ENCODE results near the gene ZCCHC2. TPM values are rescaled to one million over a fixed set of nuclear protein-coding genes. Genes with fewer than 3 reads are reported as not detected.
A peak's percentile ranks its signal among the peaks of the same experiment; 100 is the strongest.

ZCCHC2 gene
- total and polyA plus RNA-seq, 2 of the 13 experiments (the other 11 are each of a cell fraction or from before 2014, with no cell fraction given): 62.5 to 76.1 TPM

DNA sequence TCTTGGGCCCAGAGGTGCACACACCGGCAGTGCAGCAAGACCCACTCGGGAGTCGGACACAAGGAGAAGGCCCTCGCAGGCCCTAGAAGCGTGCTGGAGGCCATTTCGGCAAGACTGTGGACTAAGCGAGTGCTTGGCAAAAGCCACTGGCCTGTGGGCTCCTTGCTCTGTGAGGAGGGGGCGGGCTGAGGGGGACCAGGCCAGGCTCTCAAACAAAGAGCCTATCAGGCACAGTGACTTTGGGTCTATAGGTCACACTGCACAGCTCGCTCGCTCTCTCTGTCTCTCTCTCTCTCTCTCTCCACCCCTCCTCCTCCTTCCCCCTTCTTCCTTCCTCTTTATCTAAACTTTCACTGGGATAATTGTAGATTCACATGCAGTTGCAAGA is 23.6 kb upstream of the ZCCHC2 start (continued):
- no peak for TF ChIP-seq ZNF235 (CRISPR knock-in tag; IDR thresholded peaks at IDR 0.05; ENCODE audit: borderline replicate concordance)
- 0 out of 2 replicates have a peak, but pooled peaks have one; percentile 20 for TF ChIP-seq ZMYM2 (CRISPR knock-in tag; IDR thresholded peaks at IDR 0.05)
- TF ChIP-seq ZFYVE20 (CRISPR knock-in tag; IDR thresholded peaks at IDR 0.05; ENCODE audit: borderline replicate concordance, low read depth): no peak
- peak; percentile 34; the same call in 1 of the 2 replicates for TF ChIP-seq HDAC2 (CRISPR knock-in tag; IDR thresholded peaks at IDR 0.05)
- TF ChIP-seq, protein P1, sequence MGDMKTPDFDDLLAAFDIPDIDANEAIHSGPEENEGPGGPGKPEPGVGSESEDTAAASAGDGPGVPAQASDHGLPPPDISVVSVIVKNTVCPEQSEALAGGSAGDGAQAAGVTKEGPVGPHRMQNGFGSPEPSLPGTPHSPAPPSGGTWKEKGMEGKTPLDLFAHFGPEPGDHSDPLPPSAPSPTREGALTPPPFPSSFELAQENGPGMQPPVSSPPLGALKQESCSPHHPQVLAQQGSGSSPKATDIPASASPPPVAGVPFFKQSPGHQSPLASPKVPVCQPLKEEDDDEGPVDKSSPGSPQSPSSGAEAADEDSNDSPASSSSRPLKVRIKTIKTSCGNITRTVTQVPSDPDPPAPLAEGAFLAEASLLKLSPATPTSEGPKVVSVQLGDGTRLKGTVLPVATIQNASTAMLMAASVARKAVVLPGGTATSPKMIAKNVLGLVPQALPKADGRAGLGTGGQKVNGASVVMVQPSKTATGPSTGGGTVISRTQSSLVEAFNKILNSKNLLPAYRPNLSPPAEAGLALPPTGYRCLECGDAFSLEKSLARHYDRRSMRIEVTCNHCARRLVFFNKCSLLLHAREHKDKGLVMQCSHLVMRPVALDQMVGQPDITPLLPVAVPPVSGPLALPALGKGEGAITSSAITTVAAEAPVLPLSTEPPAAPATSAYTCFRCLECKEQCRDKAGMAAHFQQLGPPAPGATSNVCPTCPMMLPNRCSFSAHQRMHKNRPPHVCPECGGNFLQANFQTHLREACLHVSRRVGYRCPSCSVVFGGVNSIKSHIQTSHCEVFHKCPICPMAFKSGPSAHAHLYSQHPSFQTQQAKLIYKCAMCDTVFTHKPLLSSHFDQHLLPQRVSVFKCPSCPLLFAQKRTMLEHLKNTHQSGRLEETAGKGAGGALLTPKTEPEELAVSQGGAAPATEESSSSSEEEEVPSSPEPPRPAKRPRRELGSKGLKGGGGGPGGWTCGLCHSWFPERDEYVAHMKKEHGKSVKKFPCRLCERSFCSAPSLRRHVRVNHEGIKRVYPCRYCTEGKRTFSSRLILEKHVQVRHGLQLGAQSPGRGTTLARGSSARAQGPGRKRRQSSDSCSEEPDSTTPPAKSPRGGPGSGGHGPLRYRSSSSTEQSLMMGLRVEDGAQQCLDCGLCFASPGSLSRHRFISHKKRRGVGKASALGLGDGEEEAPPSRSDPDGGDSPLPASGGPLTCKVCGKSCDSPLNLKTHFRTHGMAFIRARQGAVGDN (CRISPR knock-in tag; IDR thresholded peaks at IDR 0.05): peak; percentile 59
- no peak for TF ChIP-seq ZNF616 (CRISPR knock-in tag; IDR thresholded peaks at IDR 0.05; ENCODE audit: low read depth)
- TF ChIP-seq, protein P2, sequence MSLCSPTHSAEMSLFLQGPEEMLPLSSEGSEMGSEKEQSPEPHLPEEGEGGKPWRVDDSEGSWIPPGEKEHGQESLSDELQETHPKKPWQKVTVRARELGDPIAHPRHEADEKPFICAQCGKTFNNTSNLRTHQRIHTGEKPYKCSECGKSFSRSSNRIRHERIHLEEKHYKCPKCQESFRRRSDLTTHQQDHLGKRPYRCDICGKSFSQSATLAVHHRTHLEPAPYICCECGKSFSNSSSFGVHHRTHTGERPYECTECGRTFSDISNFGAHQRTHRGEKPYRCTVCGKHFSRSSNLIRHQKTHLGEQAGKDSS (CRISPR knock-in tag; IDR thresholded peaks at IDR 0.05; ENCODE audit: borderline replicate concordance, low read depth): no peak
- no peak for TF ChIP-seq PRMT3 (CRISPR knock-in tag; IDR thresholded peaks at IDR 0.05; ENCODE audit: borderline replicate concordance, low read depth)
- TF ChIP-seq ZNF30 (CRISPR knock-in tag; IDR thresholded peaks at IDR 0.05): no peak
- peak; percentile 34 for TF ChIP-seq SALL1 (CRISPR knock-in tag; IDR thresholded peaks at IDR 0.05)
- no peak for TF ChIP-seq SOX6 (IDR thresholded peaks at IDR 0.05)
- peak; percentile 42 for TF ChIP-seq SOX6 (CRISPR knock-in tag; IDR thresholded peaks at IDR 0.05)
- TF ChIP-seq, protein P3, sequence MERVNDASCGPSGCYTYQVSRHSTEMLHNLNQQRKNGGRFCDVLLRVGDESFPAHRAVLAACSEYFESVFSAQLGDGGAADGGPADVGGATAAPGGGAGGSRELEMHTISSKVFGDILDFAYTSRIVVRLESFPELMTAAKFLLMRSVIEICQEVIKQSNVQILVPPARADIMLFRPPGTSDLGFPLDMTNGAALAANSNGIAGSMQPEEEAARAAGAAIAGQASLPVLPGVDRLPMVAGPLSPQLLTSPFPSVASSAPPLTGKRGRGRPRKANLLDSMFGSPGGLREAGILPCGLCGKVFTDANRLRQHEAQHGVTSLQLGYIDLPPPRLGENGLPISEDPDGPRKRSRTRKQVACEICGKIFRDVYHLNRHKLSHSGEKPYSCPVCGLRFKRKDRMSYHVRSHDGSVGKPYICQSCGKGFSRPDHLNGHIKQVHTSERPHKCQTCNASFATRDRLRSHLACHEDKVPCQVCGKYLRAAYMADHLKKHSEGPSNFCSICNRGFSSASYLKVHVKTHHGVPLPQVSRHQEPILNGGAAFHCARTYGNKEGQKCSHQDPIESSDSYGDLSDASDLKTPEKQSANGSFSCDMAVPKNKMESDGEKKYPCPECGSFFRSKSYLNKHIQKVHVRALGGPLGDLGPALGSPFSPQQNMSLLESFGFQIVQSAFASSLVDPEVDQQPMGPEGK (CRISPR knock-in tag; IDR thresholded peaks at IDR 0.05): peak; percentile 30; the same call in 1 of the 2 replicates
- TF ChIP-seq RARA (CRISPR knock-in tag; IDR thresholded peaks at IDR 0.05): 0 out of 2 replicates have a peak, but pooled peaks have one; percentile 19
- TF ChIP-seq, protein P4, sequence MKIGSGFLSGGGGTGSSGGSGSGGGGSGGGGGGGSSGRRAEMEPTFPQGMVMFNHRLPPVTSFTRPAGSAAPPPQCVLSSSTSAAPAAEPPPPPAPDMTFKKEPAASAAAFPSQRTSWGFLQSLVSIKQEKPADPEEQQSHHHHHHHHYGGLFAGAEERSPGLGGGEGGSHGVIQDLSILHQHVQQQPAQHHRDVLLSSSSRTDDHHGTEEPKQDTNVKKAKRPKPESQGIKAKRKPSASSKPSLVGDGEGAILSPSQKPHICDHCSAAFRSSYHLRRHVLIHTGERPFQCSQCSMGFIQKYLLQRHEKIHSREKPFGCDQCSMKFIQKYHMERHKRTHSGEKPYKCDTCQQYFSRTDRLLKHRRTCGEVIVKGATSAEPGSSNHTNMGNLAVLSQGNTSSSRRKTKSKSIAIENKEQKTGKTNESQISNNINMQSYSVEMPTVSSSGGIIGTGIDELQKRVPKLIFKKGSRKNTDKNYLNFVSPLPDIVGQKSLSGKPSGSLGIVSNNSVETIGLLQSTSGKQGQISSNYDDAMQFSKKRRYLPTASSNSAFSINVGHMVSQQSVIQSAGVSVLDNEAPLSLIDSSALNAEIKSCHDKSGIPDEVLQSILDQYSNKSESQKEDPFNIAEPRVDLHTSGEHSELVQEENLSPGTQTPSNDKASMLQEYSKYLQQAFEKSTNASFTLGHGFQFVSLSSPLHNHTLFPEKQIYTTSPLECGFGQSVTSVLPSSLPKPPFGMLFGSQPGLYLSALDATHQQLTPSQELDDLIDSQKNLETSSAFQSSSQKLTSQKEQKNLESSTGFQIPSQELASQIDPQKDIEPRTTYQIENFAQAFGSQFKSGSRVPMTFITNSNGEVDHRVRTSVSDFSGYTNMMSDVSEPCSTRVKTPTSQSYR (CRISPR knock-in tag; IDR thresholded peaks at IDR 0.05; ENCODE audit: borderline replicate concordance): peak; percentile 48; the same call in 1 of the 2 replicates
- TF ChIP-seq ZNF274 (CRISPR knock-in tag; IDR thresholded peaks at IDR 0.05): no peak
